ENCODE measurements around the gene HOMER1.

The HOMER1 gene

GRCh38 chr5:79561525-79561893 is 47.6 kb upstream of the HOMER1 start:
- Histone ChIP-seq H3K9me2 (replicated peaks; ENCODE audit: control insufficient read depth, low read length) (no peaks in the 10 kb centered on the region), H4K20me1 (ENCODE audit: control insufficient read depth, insufficient read depth, low read depth, low read length) (no peaks in the 10 kb centered on the region), H3K79me2 (ENCODE audit: control insufficient read depth, low read length) (no peaks in the 10 kb centered on the region), H3K4me1 (ENCODE audit: control insufficient read depth, low read length) (peaks cover 1% of the 10 kb centered on the region; the same call in 1 of the 2 replicates), H3F3A (ENCODE audit: control insufficient read depth, insufficient read depth) (no peaks in the 10 kb centered on the region), H3K36me3 (ENCODE audit: control insufficient read depth, low read length) (no peaks in the 10 kb centered on the region), H3K27me3 (ENCODE audit: control insufficient read depth, low read length) (no peaks in the 10 kb centered on the region), H3K27ac (ENCODE audit: low read depth, low read length) (no peak overlapping the region), H3K4me2 (ENCODE audit: low read length) (no peak overlapping the region), H3K9me3 (ENCODE audit: control insufficient read depth, insufficient read depth, low read length) (no peaks in the 10 kb centered on the region), H3K4me3 (ENCODE audit: low read length) (no peak overlapping the region)
- no peak for TF ChIP-seq EZH2phosphoT487 (IDR thresholded peaks at IDR 0.05; ENCODE audit: borderline replicate concordance, low read length)
- TF ChIP-seq CTCF (IDR thresholded peaks at IDR 0.05; ENCODE audit: low read depth, low read length, poor library complexity, severe bottlenecking): no peak

DNA sequence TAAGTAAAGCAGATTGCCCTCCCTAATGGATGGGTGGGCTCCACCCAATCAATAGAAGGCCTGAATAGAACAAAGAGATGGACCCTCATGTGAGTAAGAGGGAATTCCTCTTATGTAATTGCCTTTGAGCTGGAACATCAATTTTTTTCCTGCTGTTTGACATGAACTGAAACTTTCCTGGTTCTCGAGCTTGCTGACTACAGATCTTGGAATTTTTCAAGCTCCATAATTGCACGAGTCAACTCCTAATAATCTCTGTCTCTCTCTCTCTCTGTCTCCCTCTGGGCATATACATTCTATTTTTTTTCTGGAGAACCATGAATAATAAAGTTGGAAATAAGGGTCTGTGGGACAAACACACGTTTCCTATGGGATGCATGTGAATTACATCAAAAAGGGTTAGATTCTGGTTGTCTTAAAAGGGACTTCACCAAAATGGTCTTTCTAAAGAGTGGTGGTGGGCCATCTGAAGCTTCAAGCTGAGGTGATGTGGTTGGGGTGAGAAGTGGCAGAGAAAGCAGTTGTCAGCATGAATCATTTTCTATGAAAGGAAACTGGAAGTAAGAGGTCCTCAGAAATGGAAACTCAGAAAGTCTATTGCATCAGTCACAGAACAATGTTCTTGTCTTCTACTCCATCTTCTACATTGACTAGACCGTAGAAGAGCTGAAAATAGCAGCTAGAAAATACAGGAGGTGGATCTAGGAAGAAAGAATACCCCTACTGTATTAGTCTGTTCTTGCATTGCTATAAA is 47.0 kb upstream of the HOMER1 start:
- Histone ChIP-seq H4K20me1 (ENCODE audit: control insufficient read depth, insufficient read depth, low read depth, low read length) (no peaks in the 10 kb centered on the region), H3K27ac (ENCODE audit: low read depth, low read length) (no peak overlapping the region), H3K79me2 (ENCODE audit: control insufficient read depth, low read length) (no peaks in the 10 kb centered on the region), H3K4me3 (ENCODE audit: low read length) (no peak overlapping the region), H3K4me1 (ENCODE audit: control insufficient read depth, low read length) (peaks cover 4% of the 10 kb centered on the region; the same call in 1 of the 2 replicates), H3K9me3 (ENCODE audit: control insufficient read depth, insufficient read depth, low read length) (no peaks in the 10 kb centered on the region), H3K9me2 (replicated peaks; ENCODE audit: control insufficient read depth, low read length) (no peaks in the 10 kb centered on the region), H3K27me3 (ENCODE audit: control insufficient read depth, low read length) (no peaks in the 10 kb centered on the region), H3F3A (ENCODE audit: control insufficient read depth, insufficient read depth) (no peaks in the 10 kb centered on the region), H3K4me2 (ENCODE audit: low read length) (no peak overlapping the region), H3K36me3 (ENCODE audit: control insufficient read depth, low read length) (no peaks in the 10 kb centered on the region)
- TF ChIP-seq CTCF (IDR thresholded peaks at IDR 0.05; ENCODE audit: low read depth, low read length, poor library complexity, severe bottlenecking) (no peak), EZH2phosphoT487 (IDR thresholded peaks at IDR 0.05; ENCODE audit: borderline replicate concordance, low read length) (no peak)

GRCh38 chr5:79555418-79555817 is 41.5 kb upstream of the HOMER1 start:
- H3K4me3 ChIP-seq (ENCODE audit: low read length): no peak overlapping the region
- H3K79me2 ChIP-seq (ENCODE audit: control insufficient read depth, low read length): no peaks in the 10 kb centered on the region
- H3K9me3 ChIP-seq (ENCODE audit: control insufficient read depth, insufficient read depth, low read length): no peaks in the 10 kb centered on the region
- H3K36me3 ChIP-seq (ENCODE audit: control insufficient read depth, low read length): no peaks in the 10 kb centered on the region
- H3K4me1 ChIP-seq (ENCODE audit: control insufficient read depth, low read length): peaks cover 4% of the 10 kb centered on the region; the same call in 1 of the 2 replicates
- 0 out of 2 replicates have a peak, but pooled peaks cover 6% of the 10 kb centered on the region for H3K27me3 ChIP-seq (ENCODE audit: control insufficient read depth, low read length)
- H3K9me2 ChIP-seq (replicated peaks; ENCODE audit: control insufficient read depth, low read length): no peaks in the 10 kb centered on the region
- H4K20me1 ChIP-seq (ENCODE audit: control insufficient read depth, insufficient read depth, low read depth, low read length): no peaks in the 10 kb centered on the region
- TF ChIP-seq CTCF (IDR thresholded peaks at IDR 0.05; ENCODE audit: low read depth, low read length, poor library complexity, severe bottlenecking) (no peak), EZH2phosphoT487 (IDR thresholded peaks at IDR 0.05; ENCODE audit: borderline replicate concordance, low read length) (no peak)
- no peaks in the 10 kb centered on the region; the same call in 1 of the 2 replicates for H3F3A ChIP-seq (ENCODE audit: control insufficient read depth, insufficient read depth)
- no peak overlapping the region for H3K4me2 ChIP-seq (ENCODE audit: low read length)
- H3K27ac ChIP-seq (ENCODE audit: low read depth, low read length): no peak overlapping the region
